ENCODE measurements around the gene SOX8.

SOX8 gene

GRCh38 chr16:1028524-1029258 is 47.1 kb downstream of the SOX8 start:
- DNase-seq (ENCODE audit: extremely low read depth, low read depth): no peak
- TF ChIP-seq, protein P1, sequence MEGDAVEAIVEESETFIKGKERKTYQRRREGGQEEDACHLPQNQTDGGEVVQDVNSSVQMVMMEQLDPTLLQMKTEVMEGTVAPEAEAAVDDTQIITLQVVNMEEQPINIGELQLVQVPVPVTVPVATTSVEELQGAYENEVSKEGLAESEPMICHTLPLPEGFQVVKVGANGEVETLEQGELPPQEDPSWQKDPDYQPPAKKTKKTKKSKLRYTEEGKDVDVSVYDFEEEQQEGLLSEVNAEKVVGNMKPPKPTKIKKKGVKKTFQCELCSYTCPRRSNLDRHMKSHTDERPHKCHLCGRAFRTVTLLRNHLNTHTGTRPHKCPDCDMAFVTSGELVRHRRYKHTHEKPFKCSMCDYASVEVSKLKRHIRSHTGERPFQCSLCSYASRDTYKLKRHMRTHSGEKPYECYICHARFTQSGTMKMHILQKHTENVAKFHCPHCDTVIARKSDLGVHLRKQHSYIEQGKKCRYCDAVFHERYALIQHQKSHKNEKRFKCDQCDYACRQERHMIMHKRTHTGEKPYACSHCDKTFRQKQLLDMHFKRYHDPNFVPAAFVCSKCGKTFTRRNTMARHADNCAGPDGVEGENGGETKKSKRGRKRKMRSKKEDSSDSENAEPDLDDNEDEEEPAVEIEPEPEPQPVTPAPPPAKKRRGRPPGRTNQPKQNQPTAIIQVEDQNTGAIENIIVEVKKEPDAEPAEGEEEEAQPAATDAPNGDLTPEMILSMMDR (IDR thresholded peaks at IDR 0.05; ENCODE audit: low read depth, low read length): no peak

DNA sequence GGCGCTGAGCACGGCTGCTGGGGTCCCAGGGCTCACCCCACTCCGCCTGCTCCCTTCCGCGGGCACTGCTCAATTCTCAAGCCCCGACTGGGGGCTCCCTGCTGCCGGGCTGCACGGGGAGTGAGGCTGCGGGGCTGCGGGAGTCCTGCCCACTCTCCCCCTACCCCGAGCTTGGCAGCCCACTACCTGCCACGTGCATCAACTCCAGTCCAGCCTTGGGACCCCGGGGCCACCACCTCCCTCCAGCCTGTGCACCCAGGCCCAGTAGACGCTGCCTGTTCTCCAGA is 47.6 kb downstream of the SOX8 start:
- DNase-seq (ENCODE audit: extremely low read depth, low read depth): no peak

DNA sequence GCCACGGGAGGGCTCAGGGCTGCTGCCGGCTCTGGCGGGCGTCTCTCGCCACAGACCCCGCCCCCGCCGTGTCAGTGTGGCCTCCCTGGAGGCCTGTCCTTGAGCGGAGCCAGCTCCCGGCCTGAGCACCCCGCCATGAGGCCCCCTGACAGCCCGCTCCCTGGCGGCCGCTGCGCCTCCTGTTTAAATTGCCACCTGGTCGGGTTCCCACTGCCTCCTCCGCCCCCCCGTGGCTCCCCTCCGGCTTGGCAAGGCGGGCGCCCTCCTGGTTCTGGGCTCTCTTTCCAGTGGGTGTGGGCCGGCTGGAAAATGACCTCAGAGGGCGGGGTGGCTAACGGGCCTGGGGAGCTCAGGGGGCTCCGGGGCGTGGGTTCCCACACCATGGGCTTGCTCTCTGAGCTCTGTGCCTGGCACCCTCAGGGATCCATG is 48.9 kb downstream of the SOX8 start:
- TF ChIP-seq, protein P1 (IDR thresholded peaks at IDR 0.05; ENCODE audit: low read depth, low read length): no peak

More for the DNA sequence above, 47.6 kb downstream of the SOX8 start:
- TF ChIP-seq, protein P1 (IDR thresholded peaks at IDR 0.05; ENCODE audit: low read depth, low read length): no peak

GRCh38 chr16:1031666-1032065 is 50.1 kb downstream of the SOX8 start:
- TF ChIP-seq, protein P1 (IDR thresholded peaks at IDR 0.05; ENCODE audit: low read depth, low read length): no peak

More for the DNA sequence above, 48.9 kb downstream of the SOX8 start:
- DNase-seq (ENCODE audit: extremely low read depth, low read depth): no peak

DNA sequence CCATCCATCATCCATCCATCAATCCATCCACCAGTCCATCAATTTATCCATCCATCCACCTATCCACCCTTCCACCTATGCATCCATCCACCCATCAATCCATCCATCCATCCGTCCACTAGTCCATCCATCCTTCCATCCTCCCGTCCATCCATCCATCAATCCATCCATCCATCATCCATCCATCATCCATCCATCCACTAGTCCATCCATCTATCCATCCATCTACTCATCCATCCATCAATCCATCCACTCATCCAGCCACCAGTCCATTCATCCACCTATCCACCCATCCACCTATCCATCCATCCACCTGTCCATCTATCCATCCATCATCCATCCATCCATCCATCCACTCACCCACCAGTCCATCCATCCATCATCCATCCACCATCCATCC is 51.0 kb downstream of the SOX8 start:
- TF ChIP-seq, protein P1 (IDR thresholded peaks at IDR 0.05; ENCODE audit: low read depth, low read length): no peak
- no peak for DNase-seq (ENCODE audit: extremely low read depth, low read depth)

More at GRCh38 chr16:1031666-1032065, 50.1 kb downstream of the SOX8 start:
- DNase-seq (ENCODE audit: extremely low read depth, low read depth): no peak

- DNase-seq (ENCODE audit: extremely low read depth, low read depth): no peak
- TF ChIP-seq, protein P1 (IDR thresholded peaks at IDR 0.05; ENCODE audit: low read depth, low read length): no peak
These were observed 51.6 kb downstream of the SOX8 start for GRCh38 chr16:1033128-1033679.

- TF ChIP-seq, protein P1 (IDR thresholded peaks at IDR 0.05; ENCODE audit: low read depth, low read length): no peak
- no peak for DNase-seq (ENCODE audit: extremely low read depth, low read depth)
These were observed 52.9 kb downstream of the SOX8 start for GRCh38 chr16:1034230-1035065.
